Lung (tissue), 13 donors: ENCODE data around the gene HLCS. TPM values are rescaled to one million over a fixed set of nuclear protein-coding genes. Genes with fewer than 3 reads are reported as not detected.

Experiments used
- ATAC-seq: fragments of 200-7000 bp; cut with Tn5 transposase; one replicate; pipeline ENCODE4 v1.9.1; 2020; ENCODE audit warnings: moderate number of reproducible peaks; ENCODE audit not compliant: insufficient read depth, low FRiP score
- DNase-seq, 3 donors: peaks; one replicate each; pipeline ENCODE4 v3.0.0-alpha.2; 2013 to 2017
- H3K27ac ChIP-seq, 2 donors: one replicate each; pipeline ENCODE4 v1.5.1; 2013; ENCODE audit warnings: mild to moderate bottlenecking in 2 of 2, moderate library complexity in 2 of 2, control low read depth in 1 of 2, inconsistent platforms in 1 of 2, low read depth in 1 of 2, low read length in 1 of 2
- H3K27me3 ChIP-seq, 3 donors: one replicate each; pipeline ENCODE4 v1.5.1; 2013; ENCODE audit warnings: low read length in 2 of 3; ENCODE audit not compliant: control insufficient read depth in 3 of 3, insufficient read depth in 3 of 3
- H3K36me3 ChIP-seq, 4 donors: one replicate each; pipeline ENCODE4 v1.5.1; 2013; ENCODE audit warnings: low read length in 4 of 4, mild to moderate bottlenecking in 1 of 4, moderate library complexity in 1 of 4; ENCODE audit not compliant: control insufficient read depth in 4 of 4, insufficient read depth in 4 of 4
- H3K4me1 ChIP-seq, 5 donors: one replicate each; pipeline ENCODE4 v1.5.1; 2013; ENCODE audit warnings: low read length in 5 of 5, mild to moderate bottlenecking in 2 of 5, moderate library complexity in 1 of 5; ENCODE audit not compliant: control insufficient read depth in 5 of 5, insufficient read depth in 5 of 5
- H3K4me3 ChIP-seq: one replicate; pipeline ENCODE4 v1.5.1; 2013; ENCODE audit warnings: mild to moderate bottlenecking, control low read depth, moderate library complexity
- H3K9ac ChIP-seq, 2 donors: one replicate each; pipeline ENCODE4 v1.5.1; 2013; ENCODE audit warnings: low read length in 2 of 2, control low read depth in 1 of 2; ENCODE audit not compliant: insufficient read depth in 1 of 2
- H3K9me3 ChIP-seq, 4 donors: one replicate each; pipeline ENCODE4 v1.5.1; 2013; ENCODE audit warnings: low read length in 3 of 4, mild to moderate bottlenecking in 1 of 4, moderate library complexity in 1 of 4; ENCODE audit not compliant: control insufficient read depth in 4 of 4, insufficient read depth in 3 of 4
- CTCF ChIP-seq: IDR thresholded peaks from 2 replicates; pipeline ENCODE4 v1.5.1; 2012; ENCODE audit warnings: mild to moderate bottlenecking; ENCODE audit errors: control extremely low read depth, extremely low read depth
- WGBS, 2 donors: extraction: QIAGEN DNeasy Blood & Tissue Kit; methylation state at CpG; one replicate each; pipeline ENCODE4 v1.1.7; 2013; 5-methylcytosine and 5-hydroxymethylcytosine counted together
- polyA plus RNA-seq, 2 donors: library from polyadenylated mRNA; stranded (reverse); fragments of 200-250 nt; gene quantifications; one replicate each; pipeline ENCODE4 v1.2.1, GENCODE V29; 2013
- small RNA-seq: library from RNA; depleted of rRNA; stranded (forward); fragments of <200 nt; gene quantifications from one replicate; pipeline ENCODE3, GENCODE V24; 2014; ENCODE audit warnings: low replicate concordance
- total RNA-seq, 2 donors: library from RNA; depleted of rRNA in 1 of 2; stranded (reverse); fragments of >200 nt in 1 of 2; gene quantifications; one replicate each; pipeline ENCODE4 v1.2.1, GENCODE V29; 2014 to 2021
- donor health status: control.
- donor health status: control.
- donor health status: Bipolar disorder and iron deficiency.
- donor health status: healthy.
- donor health status: DM: yes; HTN: yes; CAD: no.

The HLCS gene
- total and polyA plus RNA-seq, 4 donors: 5.0 to 28.8 (median 17.5) TPM

- no peak for ATAC-seq
- Histone ChIP-seq H3K9me3 (peaks cover 0 to 5% (median 0%) of the 10 kb centered on the region in 4 donors), H3K4me3 (no peak overlapping the region), H3K36me3 (no peaks in the 10 kb centered on the region), H3K4me1 (peaks cover 0 to 44% (median 15%) of the 10 kb centered on the region in 5 donors), H3K27me3 (peaks cover 11 to 91% (median 82%) of the 10 kb centered on the region in 3 donors), H3K9ac (no peak overlapping the region), H3K27ac (no peak overlapping the region)
- DNase-seq: peak in 1 of 3 donors; percentile 8
- TF ChIP-seq CTCF: no peak
- 8 to 12% methylated on average over 26 of the region's 26 CpGs for WGBS, 2 donors
Measured at GRCh38 chr21:36701756-36702621, 264.5 kb downstream of the HLCS start.

- no peak for TF ChIP-seq CTCF
- no peaks in the 10 kb centered on the region for H3K36me3 ChIP-seq
- H3K4me3 ChIP-seq: no peak overlapping the region
- H3K9me3 ChIP-seq: peaks cover 0 to 6% (median 0%) of the 10 kb centered on the region in 4 donors
- WGBS, 2 donors: 3 to 4% methylated on average over 58 to 65 of the region's 65 CpGs
- no peak overlapping the region for H3K27ac ChIP-seq
- peaks cover 12 to 91% (median 82%) of the 10 kb centered on the region in 3 donors for H3K27me3 ChIP-seq
- peaks cover 0 to 46% (median 15%) of the 10 kb centered on the region in 5 donors for H3K4me1 ChIP-seq
- ATAC-seq: no peak
- H3K9ac ChIP-seq: no peak overlapping the region
- peak in 1 of 3 donors; percentile 8 for DNase-seq
Measured at GRCh38 chr21:36700971-36701755, 265.3 kb downstream of the HLCS start.

Small RNAs within 50 kb of the gene (small RNA-seq; reads per million reads assigned to genes)
- not detected for gene RF00019
- not detected for gene RNA5SP491

Other genes with a start within 250 kb of the HLCS start
- gene RIPPLY3, start 40.0 kb upstream of the HLCS start, total RNA-seq: 1 to 10 TPM in 1 of 2 donors, under 1 TPM in 1; 0.18 to 2.1 TPM
- under 1 TPM; 0.22 to 0.93 TPM for gene RIPPLY3, start 40.0 kb upstream of the HLCS start, polyA plus RNA-seq
- gene PIGP, start 106.4 kb upstream of the HLCS start, total RNA-seq: 10 to 100 TPM; 18.6 to 30.6 TPM
- gene PIGP, start 106.4 kb upstream of the HLCS start, polyA plus RNA-seq: 10 to 100 TPM; 20.4 to 27.9 TPM
- 100 to 1,000 TPM in 1 of 2 donors, 10 to 100 TPM in 1; 77.1 to 310 TPM for gene TTC3, start 106.6 kb upstream of the HLCS start, total RNA-seq
- gene TTC3, start 106.6 kb upstream of the HLCS start, polyA plus RNA-seq: 10 to 100 TPM; 19.0 to 24.8 TPM